ENCODE data around the gene LRPAP1.

LRPAP1 gene

DNA sequence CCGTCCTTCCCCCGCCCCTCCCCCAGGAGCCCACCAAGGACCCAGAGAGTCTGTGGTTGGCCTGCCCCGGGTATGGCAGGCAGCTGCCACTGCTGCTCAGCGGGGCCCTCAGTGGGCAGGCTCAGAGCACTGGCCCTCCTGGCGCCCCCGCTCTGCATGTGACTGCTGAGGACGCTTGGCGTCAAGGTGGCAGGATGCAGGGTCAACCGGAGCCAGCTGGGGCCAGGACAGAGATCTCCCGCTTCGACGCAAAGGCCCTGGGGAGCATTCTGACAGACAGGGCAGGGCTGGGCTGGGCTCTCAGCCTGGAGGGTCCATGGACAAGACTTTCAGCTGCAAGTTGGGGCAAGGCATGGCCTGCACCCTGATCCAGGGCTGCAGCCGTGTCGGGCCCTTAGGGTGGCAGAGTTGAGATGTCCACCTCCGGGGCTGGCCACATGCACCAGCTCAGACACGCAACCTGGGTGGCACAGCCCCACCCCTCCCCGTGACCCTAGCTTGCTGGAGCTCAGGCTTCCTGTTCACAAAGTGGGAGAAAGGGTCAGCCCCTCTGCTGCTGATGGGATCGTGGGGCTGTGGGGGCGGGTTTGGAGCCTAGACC, 30.3 kb downstream of the LRPAP1 start:
- H3K4me3 ChIP-seq (ENCODE audit: low read depth, low read length) = no peak overlapping the region
- DNase-seq (ENCODE audit: low read depth) = no peak
- TF ChIP-seq POLR2A (IDR thresholded peaks at IDR 0.05; ENCODE audit: extremely low read depth, insufficient read length) (no peak), MYC (IDR thresholded peaks at IDR 0.05; ENCODE audit: low read depth, low read length) (no peak)
- TF ChIP-seq, protein P1, sequence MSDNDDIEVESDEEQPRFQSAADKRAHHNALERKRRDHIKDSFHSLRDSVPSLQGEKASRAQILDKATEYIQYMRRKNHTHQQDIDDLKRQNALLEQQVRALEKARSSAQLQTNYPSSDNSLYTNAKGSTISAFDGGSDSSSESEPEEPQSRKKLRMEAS (IDR thresholded peaks at IDR 0.05; ENCODE audit: low read depth, low read length) = no peak
- TF ChIP-seq, protein P2, sequence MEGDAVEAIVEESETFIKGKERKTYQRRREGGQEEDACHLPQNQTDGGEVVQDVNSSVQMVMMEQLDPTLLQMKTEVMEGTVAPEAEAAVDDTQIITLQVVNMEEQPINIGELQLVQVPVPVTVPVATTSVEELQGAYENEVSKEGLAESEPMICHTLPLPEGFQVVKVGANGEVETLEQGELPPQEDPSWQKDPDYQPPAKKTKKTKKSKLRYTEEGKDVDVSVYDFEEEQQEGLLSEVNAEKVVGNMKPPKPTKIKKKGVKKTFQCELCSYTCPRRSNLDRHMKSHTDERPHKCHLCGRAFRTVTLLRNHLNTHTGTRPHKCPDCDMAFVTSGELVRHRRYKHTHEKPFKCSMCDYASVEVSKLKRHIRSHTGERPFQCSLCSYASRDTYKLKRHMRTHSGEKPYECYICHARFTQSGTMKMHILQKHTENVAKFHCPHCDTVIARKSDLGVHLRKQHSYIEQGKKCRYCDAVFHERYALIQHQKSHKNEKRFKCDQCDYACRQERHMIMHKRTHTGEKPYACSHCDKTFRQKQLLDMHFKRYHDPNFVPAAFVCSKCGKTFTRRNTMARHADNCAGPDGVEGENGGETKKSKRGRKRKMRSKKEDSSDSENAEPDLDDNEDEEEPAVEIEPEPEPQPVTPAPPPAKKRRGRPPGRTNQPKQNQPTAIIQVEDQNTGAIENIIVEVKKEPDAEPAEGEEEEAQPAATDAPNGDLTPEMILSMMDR (IDR thresholded peaks at IDR 0.05; ENCODE audit: low read depth, low read length) = no peak

DNA sequence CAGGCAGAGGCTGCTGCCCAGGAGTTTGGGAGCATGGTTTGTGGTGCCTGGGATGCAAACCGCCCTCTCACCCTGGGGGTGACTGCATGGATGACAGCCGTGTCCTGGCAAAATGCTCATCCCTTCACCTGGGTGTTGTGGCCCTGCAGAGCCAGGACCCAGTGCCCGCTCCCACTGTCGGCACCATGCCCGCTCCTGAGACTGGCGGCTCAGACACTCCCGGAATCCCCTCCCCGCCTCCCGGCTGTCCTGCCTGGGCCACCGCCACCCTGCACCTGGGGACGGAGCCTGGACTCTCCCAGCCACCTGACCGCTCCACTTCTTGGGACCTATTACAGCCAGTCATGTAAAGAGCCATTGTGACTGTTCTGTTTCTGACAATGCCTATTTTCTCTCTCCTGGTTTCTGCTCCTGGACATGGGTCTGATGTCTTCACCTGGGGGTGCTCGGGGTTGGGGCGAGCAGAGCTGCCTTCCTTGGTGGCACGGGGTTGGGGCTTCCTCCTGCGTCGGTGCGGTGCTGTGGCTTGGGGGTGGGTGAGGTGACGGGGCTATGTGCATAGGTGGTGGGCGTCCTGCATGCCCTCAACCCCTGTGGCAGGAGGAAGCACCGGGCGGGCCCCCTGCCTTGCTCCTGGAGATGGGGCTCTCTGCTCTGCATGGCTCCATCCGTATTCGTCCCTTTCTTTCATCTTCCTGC, 30.9 kb downstream of the LRPAP1 start:
- DNase-seq (ENCODE audit: low read depth) = no peak
- no peak overlapping the region for H3K4me3 ChIP-seq (ENCODE audit: low read depth, low read length)
- TF ChIP-seq, protein P2 (IDR thresholded peaks at IDR 0.05; ENCODE audit: low read depth, low read length) = no peak
- TF ChIP-seq POLR2A (IDR thresholded peaks at IDR 0.05; ENCODE audit: extremely low read depth, insufficient read length) (no peak), MYC (IDR thresholded peaks at IDR 0.05; ENCODE audit: low read depth, low read length) (no peak)
- TF ChIP-seq, protein P1 (IDR thresholded peaks at IDR 0.05; ENCODE audit: low read depth, low read length) = no peak

DNA sequence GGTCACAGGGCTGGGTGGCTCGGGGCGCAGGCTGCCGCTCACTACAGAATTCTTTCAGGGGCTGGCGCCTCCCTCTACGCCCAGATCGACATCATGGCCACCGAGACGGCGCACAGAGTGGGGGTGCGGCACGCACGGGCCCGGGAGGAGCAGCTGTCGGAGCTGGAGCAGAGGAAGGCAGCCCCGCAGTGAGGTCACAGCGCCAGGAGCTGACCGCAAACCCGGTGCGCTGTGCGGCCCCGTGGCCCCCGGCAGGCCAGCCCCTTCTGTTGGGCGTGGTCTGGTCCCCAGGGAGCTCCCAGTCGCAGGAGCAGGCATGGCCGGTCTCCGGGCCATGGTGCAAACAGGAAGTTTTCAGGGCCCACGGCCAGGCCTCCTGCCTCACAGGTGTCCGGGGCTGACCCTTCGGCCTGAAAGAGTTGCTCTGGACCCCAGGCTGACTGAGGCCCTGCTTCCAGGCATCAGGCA, 31.6 kb downstream of the LRPAP1 start:
- no peak for DNase-seq (ENCODE audit: low read depth)
- TF ChIP-seq, protein P2 (IDR thresholded peaks at IDR 0.05; ENCODE audit: low read depth, low read length) = no peak
- TF ChIP-seq, protein P1 (IDR thresholded peaks at IDR 0.05; ENCODE audit: low read depth, low read length) = no peak
- TF ChIP-seq MYC (IDR thresholded peaks at IDR 0.05; ENCODE audit: low read depth, low read length) = no peak
- no peak for TF ChIP-seq POLR2A (IDR thresholded peaks at IDR 0.05; ENCODE audit: extremely low read depth, insufficient read length)
- no peak overlapping the region for H3K4me3 ChIP-seq (ENCODE audit: low read depth, low read length)

DNA sequence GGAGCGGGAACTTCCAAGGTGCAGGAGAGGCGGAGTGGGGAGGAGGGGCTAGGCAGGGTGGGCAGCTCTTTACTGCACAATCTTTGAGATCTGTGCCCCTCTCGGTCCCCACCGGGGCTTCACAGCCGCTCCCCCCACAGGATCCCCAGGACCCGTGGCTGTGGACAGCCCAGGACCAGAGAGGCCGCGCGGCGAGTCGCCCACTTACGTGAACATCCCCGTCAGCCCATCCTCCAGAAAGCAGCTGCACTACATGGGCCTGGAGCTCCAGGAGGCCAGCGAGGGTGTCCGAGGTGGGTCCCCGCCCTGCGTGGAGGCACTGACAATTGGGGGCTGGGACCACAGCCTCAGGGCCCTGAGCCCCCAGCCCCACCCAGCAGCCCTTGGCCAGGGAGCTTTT, 32.1 kb downstream of the LRPAP1 start:
- no peak overlapping the region for H3K4me3 ChIP-seq (ENCODE audit: low read depth, low read length)
- no peak for TF ChIP-seq POLR2A (IDR thresholded peaks at IDR 0.05; ENCODE audit: extremely low read depth, insufficient read length)
- TF ChIP-seq, protein P2 (IDR thresholded peaks at IDR 0.05; ENCODE audit: low read depth, low read length) = no peak
- TF ChIP-seq, protein P1 (IDR thresholded peaks at IDR 0.05; ENCODE audit: low read depth, low read length) = no peak
- TF ChIP-seq MYC (IDR thresholded peaks at IDR 0.05; ENCODE audit: low read depth, low read length) = no peak
- no peak for DNase-seq (ENCODE audit: low read depth)

DNA sequence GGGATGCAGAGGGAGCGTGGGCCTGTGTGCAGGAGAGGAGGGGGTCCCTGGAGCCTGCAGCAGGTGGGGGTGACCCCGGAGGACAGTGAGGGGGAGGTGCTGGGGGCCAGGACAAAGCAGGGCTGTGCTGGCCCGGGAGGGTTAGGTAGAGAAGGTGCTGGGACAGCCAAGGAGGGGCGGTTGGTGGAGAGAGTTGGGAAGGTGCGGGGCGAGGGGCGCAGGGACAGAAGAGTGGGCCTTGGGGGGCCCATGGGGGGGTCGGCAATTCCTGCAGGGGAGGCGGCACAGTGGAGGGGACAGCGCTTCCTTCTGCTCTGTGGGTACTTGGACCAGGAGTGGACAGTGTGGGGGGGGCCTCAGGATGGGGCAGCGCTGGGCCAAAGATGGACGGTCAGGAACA, 32.5 kb downstream of the LRPAP1 start:
- H3K4me3 ChIP-seq (ENCODE audit: low read depth, low read length) = no peak overlapping the region
- TF ChIP-seq, protein P1 (IDR thresholded peaks at IDR 0.05; ENCODE audit: low read depth, low read length) = no peak
- TF ChIP-seq POLR2A (IDR thresholded peaks at IDR 0.05; ENCODE audit: extremely low read depth, insufficient read length) = no peak
- TF ChIP-seq, protein P2 (IDR thresholded peaks at IDR 0.05; ENCODE audit: low read depth, low read length) = no peak
- no peak for TF ChIP-seq MYC (IDR thresholded peaks at IDR 0.05; ENCODE audit: low read depth, low read length)
- DNase-seq (ENCODE audit: low read depth) = no peak

Data from NB4 (cell line).